Measurements from ENCODE around the gene MRPL1. TPM values are rescaled to one million over a fixed set of nuclear protein-coding genes. Genes with fewer than 3 reads are reported as not detected.

MRPL1 gene
- total RNA-seq, 1 experiment from 2014 or later = 53.3 TPM

DNA sequence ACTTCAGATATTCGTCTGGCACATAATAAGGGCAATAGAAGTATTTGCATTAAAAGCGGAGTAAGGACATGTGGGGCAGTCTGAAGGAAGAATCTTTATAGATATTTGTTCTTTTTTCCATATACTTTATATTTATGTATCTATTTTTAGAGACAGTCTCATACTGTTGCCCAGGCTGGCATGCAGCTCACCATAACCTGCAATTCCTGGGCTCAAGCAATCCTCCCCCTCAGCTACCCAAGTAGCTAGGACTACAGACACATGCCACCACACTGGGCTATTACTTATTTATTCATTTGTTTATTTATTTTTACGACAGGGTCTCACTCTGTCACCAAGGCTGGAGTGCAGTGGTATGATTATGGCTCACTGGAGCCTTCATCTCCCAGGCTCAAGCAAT is 16.7 kb upstream of the MRPL1 start:
- no peaks in the 10 kb centered on the region for H3K36me3 Mint-ChIP-seq (ENCODE audit: insufficient read depth, unreplicated experiment)
- H3K4me3 Mint-ChIP-seq (ENCODE audit: unreplicated experiment) = no peak overlapping the region
- no peaks in the 10 kb centered on the region for H3K9me3 Mint-ChIP-seq (ENCODE audit: unreplicated experiment)
- intact Hi-C loops (cut with micrococcal nuclease) = no loop called here
- ChIA-PET POLR2A (interaction anchor here (0.8 to 1.0 kb wide), 3 partner anchors 10 to 25 kb away, joined by 3 to 4 read pairs (median 3); no protein-coding TSS in a partner anchor), CTCF (interaction anchor here (1.1 kb wide), 1 partner anchor 9 kb away, joined by 3 read pairs; no protein-coding TSS in a partner anchor)
- no peak overlapping the region for H3K27ac Mint-ChIP-seq (ENCODE audit: low read depth, unreplicated experiment)
- TF ChIP-seq, protein P1, sequence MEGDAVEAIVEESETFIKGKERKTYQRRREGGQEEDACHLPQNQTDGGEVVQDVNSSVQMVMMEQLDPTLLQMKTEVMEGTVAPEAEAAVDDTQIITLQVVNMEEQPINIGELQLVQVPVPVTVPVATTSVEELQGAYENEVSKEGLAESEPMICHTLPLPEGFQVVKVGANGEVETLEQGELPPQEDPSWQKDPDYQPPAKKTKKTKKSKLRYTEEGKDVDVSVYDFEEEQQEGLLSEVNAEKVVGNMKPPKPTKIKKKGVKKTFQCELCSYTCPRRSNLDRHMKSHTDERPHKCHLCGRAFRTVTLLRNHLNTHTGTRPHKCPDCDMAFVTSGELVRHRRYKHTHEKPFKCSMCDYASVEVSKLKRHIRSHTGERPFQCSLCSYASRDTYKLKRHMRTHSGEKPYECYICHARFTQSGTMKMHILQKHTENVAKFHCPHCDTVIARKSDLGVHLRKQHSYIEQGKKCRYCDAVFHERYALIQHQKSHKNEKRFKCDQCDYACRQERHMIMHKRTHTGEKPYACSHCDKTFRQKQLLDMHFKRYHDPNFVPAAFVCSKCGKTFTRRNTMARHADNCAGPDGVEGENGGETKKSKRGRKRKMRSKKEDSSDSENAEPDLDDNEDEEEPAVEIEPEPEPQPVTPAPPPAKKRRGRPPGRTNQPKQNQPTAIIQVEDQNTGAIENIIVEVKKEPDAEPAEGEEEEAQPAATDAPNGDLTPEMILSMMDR (IDR thresholded peaks at IDR 0.05; ENCODE audit: unreplicated experiment) = no peak
- no peaks in the 10 kb centered on the region for H3K27me3 Mint-ChIP-seq (ENCODE audit: insufficient read depth, unreplicated experiment)
- no peaks in the 10 kb centered on the region for H3K4me1 Mint-ChIP-seq (ENCODE audit: insufficient read depth, unreplicated experiment)
- BruUV-seq (replicated peaks) = no TSS peak
- no peak for DNase-seq (ENCODE audit: unreplicated experiment)

DNA sequence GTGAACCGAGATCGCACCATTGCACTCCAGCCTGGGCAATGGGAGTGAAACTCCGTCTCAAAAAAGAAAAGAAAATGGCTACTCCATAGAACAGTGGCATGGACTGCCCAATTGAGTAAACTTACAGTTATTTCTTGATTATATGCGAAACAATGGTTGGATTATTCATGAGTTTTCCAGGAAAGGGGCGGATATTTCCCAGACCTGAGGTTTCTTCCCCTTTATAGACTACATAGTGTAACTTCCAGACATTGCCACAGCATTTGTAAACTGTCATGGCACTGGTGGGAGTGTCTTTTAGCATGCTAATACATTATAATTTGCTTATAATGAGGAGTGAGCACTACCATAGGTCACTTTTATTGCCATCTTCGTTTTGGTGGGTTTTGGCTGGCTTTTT is 14.1 kb upstream of the MRPL1 start:
- POLR2A ChIA-PET = interaction anchor here (0.6 kb wide), 1 partner anchor 1506 kb away, joined by 3 read pairs; no protein-coding TSS in a partner anchor
- CTCF ChIA-PET = no interaction called here
- H3K9me3 Mint-ChIP-seq (ENCODE audit: unreplicated experiment) = no peaks in the 10 kb centered on the region
- H3K4me1 Mint-ChIP-seq (ENCODE audit: insufficient read depth, unreplicated experiment) = no peaks in the 10 kb centered on the region
- no peaks in the 10 kb centered on the region for H3K36me3 Mint-ChIP-seq (ENCODE audit: insufficient read depth, unreplicated experiment)
- intact Hi-C loops (cut with micrococcal nuclease) = no loop called here
- H3K27ac Mint-ChIP-seq (ENCODE audit: low read depth, unreplicated experiment) = no peak overlapping the region
- BruUV-seq (replicated peaks) = no TSS peak
- TF ChIP-seq, protein P1 (IDR thresholded peaks at IDR 0.05; ENCODE audit: unreplicated experiment) = no peak
- no peak for DNase-seq (ENCODE audit: unreplicated experiment)
- H3K27me3 Mint-ChIP-seq (ENCODE audit: insufficient read depth, unreplicated experiment) = no peaks in the 10 kb centered on the region
- no peak overlapping the region for H3K4me3 Mint-ChIP-seq (ENCODE audit: unreplicated experiment)

DNA sequence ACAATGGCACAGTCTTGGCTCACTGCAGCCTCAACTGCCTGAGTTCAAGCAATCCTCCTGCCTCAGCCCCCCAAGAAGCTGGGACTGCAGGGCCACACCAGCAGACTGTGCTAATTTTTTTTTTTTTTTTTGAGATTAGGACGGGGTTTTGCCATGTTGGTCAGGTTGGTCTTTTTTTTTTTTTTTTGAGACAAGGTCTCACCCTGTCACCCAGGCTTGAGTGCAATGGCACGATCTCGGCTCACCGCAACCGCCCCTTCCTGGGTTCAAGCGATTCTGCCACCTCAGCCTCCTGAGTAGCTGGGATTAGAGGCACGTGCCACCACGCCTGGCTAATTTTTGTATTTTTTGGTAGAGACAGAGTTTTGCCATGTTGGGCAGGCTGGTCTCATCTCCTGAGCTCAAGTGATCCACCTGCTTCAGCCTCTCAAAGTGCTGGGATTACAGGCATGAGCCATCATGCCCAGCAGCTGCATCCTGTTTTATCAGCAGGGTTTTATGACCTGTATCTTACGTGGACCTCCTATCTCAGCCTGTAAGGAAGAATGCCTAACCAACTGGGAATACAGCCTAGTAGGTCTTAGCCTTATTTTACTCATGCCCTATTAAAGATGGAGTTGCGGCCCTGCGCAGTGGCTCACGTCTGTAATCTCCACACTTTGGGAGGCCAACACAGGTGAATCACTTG is 13.2 kb upstream of the MRPL1 start:
- H3K9me3 Mint-ChIP-seq (ENCODE audit: unreplicated experiment) = no peaks in the 10 kb centered on the region
- no TSS peak for BruUV-seq (replicated peaks)
- intact Hi-C loops (cut with micrococcal nuclease) = no loop called here
- ChIA-PET POLR2A (interaction anchor here (0.6 to 1.1 kb wide), 2 partner anchors 12 to 1505 kb away, joined by 3 to 4 read pairs; partner anchors contain the start of gene MRPL1), CTCF (interaction anchor here (0.8 kb wide), 1 partner anchor 16 kb away, joined by 6 read pairs; no protein-coding TSS in a partner anchor)
- H3K4me1 Mint-ChIP-seq (ENCODE audit: insufficient read depth, unreplicated experiment) = peaks cover 4% of the 10 kb centered on the region
- H3K36me3 Mint-ChIP-seq (ENCODE audit: insufficient read depth, unreplicated experiment) = peaks cover 6% of the 10 kb centered on the region
- no peaks in the 10 kb centered on the region for H3K27me3 Mint-ChIP-seq (ENCODE audit: insufficient read depth, unreplicated experiment)
- H3K4me3 Mint-ChIP-seq (ENCODE audit: unreplicated experiment) = no peak overlapping the region
- H3K27ac Mint-ChIP-seq (ENCODE audit: low read depth, unreplicated experiment) = no peak overlapping the region
- DNase-seq (ENCODE audit: unreplicated experiment) = no peak
- TF ChIP-seq, protein P1 (IDR thresholded peaks at IDR 0.05; ENCODE audit: unreplicated experiment) = no peak

GRCh38 chr4:77852892-77853495 is 9.6 kb upstream of the MRPL1 start:
- peaks cover 6% of the 10 kb centered on the region for H3K36me3 Mint-ChIP-seq (ENCODE audit: insufficient read depth, unreplicated experiment)
- H3K9me3 Mint-ChIP-seq (ENCODE audit: unreplicated experiment) = no peaks in the 10 kb centered on the region
- no peak overlapping the region for H3K27ac Mint-ChIP-seq (ENCODE audit: low read depth, unreplicated experiment)
- intact Hi-C loops (cut with micrococcal nuclease) = no loop called here
- CTCF ChIA-PET = interaction anchor here (0.6 to 1.2 kb wide), 2 partner anchors 9 to 33 kb away, joined by 3 to 5 read pairs; no protein-coding TSS in a partner anchor
- no peaks in the 10 kb centered on the region for H3K27me3 Mint-ChIP-seq (ENCODE audit: insufficient read depth, unreplicated experiment)
- no TSS peak for BruUV-seq (replicated peaks)
- H3K4me3 Mint-ChIP-seq (ENCODE audit: unreplicated experiment) = no peak overlapping the region
- peaks cover 12% of the 10 kb centered on the region for H3K4me1 Mint-ChIP-seq (ENCODE audit: insufficient read depth, unreplicated experiment)
- TF ChIP-seq, protein P1 (IDR thresholded peaks at IDR 0.05; ENCODE audit: unreplicated experiment) = no peak
- no peak for DNase-seq (ENCODE audit: unreplicated experiment)
- POLR2A ChIA-PET = interaction anchor here (1.0 to 3.0 kb wide), 2 partner anchors 9 to 20 kb away, joined by 3 to 12 read pairs; partner anchors contain the start of gene MRPL1

Data from MCF 10A (cell line).